ENCODE data around the gene KRT71. TPM values are rescaled to one million over a fixed set of nuclear protein-coding genes. Genes with fewer than 3 reads are reported as not detected.

Gene KRT71
- total RNA-seq, 1 experiment from 2014 or later: not detected

DNA sequence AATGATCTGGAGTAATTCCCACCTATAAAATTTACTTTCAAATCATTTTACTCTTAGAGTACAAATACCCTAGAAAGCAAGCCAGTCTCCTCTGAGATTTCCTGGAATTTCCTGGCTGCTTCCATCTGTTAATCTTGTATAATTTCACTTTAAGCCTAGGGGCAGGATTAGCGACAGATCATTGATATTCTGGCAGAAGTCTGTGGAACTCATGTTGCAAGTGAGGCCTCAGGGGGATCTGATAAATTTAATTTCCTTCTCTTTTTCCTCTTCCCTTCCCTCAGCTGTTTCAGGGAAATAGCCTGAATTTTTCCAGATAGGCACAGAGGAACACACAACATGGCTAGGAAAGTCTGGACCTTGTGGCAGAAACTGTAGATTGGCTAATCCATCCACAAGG, 54.0 kb downstream of the KRT71 start:
- in situ Hi-C loops (cut with HindIII; ENCODE audit: low pct_unique_long_range_greater_than_20kb, low sequenced_read_pairs): no loop called here
- H3K9me3 ChIP-seq (ENCODE audit: control insufficient read depth, insufficient read depth, low read depth, low read length): no peaks in the 10 kb centered on the region
- ChIA-PET POLR2A (no interaction called here), CTCF (no interaction called here)
- no peak for TF ChIP-seq POLR2AphosphoS5 (IDR thresholded peaks at IDR 0.05; ENCODE audit: low read depth, low read length)
- TF ChIP-seq REST (IDR thresholded peaks at IDR 0.05; ENCODE audit: insufficient read depth in 1 of 2, low read depth in 2 of 2, low read length in 1 of 2): no peak
- TF ChIP-seq TCF7L2 (IDR thresholded peaks at IDR 0.05; ENCODE audit: low read depth, low read length): no peak
- TF ChIP-seq CTCF (IDR thresholded peaks at IDR 0.05): no peak
- no peak for TF ChIP-seq SIN3A (IDR thresholded peaks at IDR 0.05; ENCODE audit: borderline replicate concordance, insufficient read depth, low read depth, low read length)
- H3K4me1 ChIP-seq (ENCODE audit: control insufficient read depth, insufficient read depth, low read length): no peaks in the 10 kb centered on the region
- no peak for ATAC-seq
- intact Hi-C loops (cut with micrococcal nuclease; ENCODE audit: unreplicated experiment): no loop called here
- peaks cover 7% of the 10 kb centered on the region; the same call in 1 of the 2 replicates for H3K27me3 ChIP-seq (ENCODE audit: control insufficient read depth, insufficient read depth, low read length)
- no peak overlapping the region for H3K27ac ChIP-seq (ENCODE audit: low read length)
- BruUV-seq (replicated peaks): no TSS peak
- no peak overlapping the region for H3K4me3 ChIP-seq (ENCODE audit: low read depth in 2 of 2, low read length in 2 of 2)
- H3K36me3 ChIP-seq (ENCODE audit: control insufficient read depth, insufficient read depth, low read length): no peaks in the 10 kb centered on the region
- no peak for DNase-seq (ENCODE audit: low read depth, low spot score)

- no peak overlapping the region for H3K4me3 ChIP-seq (ENCODE audit: low read depth in 2 of 2, low read length in 2 of 2)
- no peaks in the 10 kb centered on the region for H3K4me1 ChIP-seq (ENCODE audit: control insufficient read depth, insufficient read depth, low read length)
- no peak for DNase-seq (ENCODE audit: low read depth, low spot score)
- no peaks in the 10 kb centered on the region for H3K9me3 ChIP-seq (ENCODE audit: control insufficient read depth, insufficient read depth, low read depth, low read length)
- H3K27ac ChIP-seq (ENCODE audit: low read length): no peak overlapping the region
- CTCF ChIA-PET: no interaction called here
- no TSS peak for BruUV-seq (replicated peaks)
- H3K36me3 ChIP-seq (ENCODE audit: control insufficient read depth, insufficient read depth, low read length): no peaks in the 10 kb centered on the region
- in situ Hi-C loops (cut with HindIII; ENCODE audit: low pct_unique_long_range_greater_than_20kb, low sequenced_read_pairs): no loop called here
- peaks cover 9% of the 10 kb centered on the region; the same call in 1 of the 2 replicates for H3K27me3 ChIP-seq (ENCODE audit: control insufficient read depth, insufficient read depth, low read length)
- intact Hi-C loops (cut with micrococcal nuclease; ENCODE audit: unreplicated experiment): no loop called here
- ATAC-seq: no peak
- POLR2A ChIA-PET: no interaction called here
- TF ChIP-seq REST (IDR thresholded peaks at IDR 0.05; ENCODE audit: insufficient read depth in 1 of 2, low read depth in 2 of 2, low read length in 1 of 2) (no peak), CTCF (IDR thresholded peaks at IDR 0.05) (no peak), SIN3A (IDR thresholded peaks at IDR 0.05; ENCODE audit: borderline replicate concordance, insufficient read depth, low read depth, low read length) (no peak), POLR2AphosphoS5 (IDR thresholded peaks at IDR 0.05; ENCODE audit: low read depth, low read length) (no peak), TCF7L2 (IDR thresholded peaks at IDR 0.05; ENCODE audit: low read depth, low read length) (no peak)
These were observed 55.0 kb downstream of the KRT71 start for GRCh38 chr12:52497975-52498374.

Measured in Panc1 (cell line).